Upper lobe of left lung (tissue), 4 donors: ENCODE measurements around the gene ATF7.

Experiments used
- CTCF ChIP-seq, 6 experiments: fragments of 450-650 bp in 4 of 6; fragments of 200-600 bp in 2 of 6; sonication (generic) in 2 of 6; IDR thresholded peaks; one replicate each; pipeline ENCODE4 v1.5.1; 2016 to 2019; ENCODE audit warnings: antibody characterized with exemption in 6 of 6
- POLR2AphosphoS5 ChIP-seq, 2 donors: sonication (generic); formaldehyde crosslinking; IDR thresholded peaks; one replicate each; pipeline ENCODE4 v1.5.1; 2017; ENCODE audit warnings: antibody characterized with exemption in 2 of 2

- TF ChIP-seq CTCF (IDR thresholded peaks at IDR 0.05), result no peak
- TF ChIP-seq POLR2AphosphoS5 (IDR thresholded peaks at IDR 0.05), result no peak
Observed at GRCh38 chr12:53463802-53464560, 162.2 kb downstream of the ATF7 start.
